Measurements from ENCODE around the gene KCNMB2. TPM values are rescaled to one million over a fixed set of nuclear protein-coding genes. Genes with fewer than 3 reads are reported as not detected.

The KCNMB2 gene
- total RNA-seq, 6 donors from 2014 or later, result 0.51 to 3.0 (median 1.1) TPM; not detected in 3

DNA sequence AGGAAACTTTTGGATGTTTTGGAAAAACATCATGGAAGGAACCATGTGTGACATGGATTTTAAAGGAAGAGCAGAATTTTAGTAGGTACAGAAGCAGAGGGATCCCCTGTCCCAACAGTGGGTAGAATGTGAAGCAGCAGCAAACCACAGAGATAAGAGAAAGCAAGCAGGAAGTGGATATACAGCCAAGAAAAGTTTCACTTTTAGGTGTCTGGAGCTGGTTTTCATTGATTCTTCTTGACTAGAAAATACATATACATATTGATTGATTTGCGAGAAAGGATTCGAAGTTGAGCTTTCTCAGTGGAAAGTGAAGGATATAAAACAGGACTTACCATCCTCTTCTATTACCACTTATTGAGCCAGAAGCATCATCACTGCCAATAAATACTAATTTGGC lies 133.5 kb downstream of the KCNMB2 start:
- Histone ChIP-seq H3K27me3 (no peaks in the 10 kb centered on the region), H3K4me3 (no peak overlapping the region), H3K4me1 (peaks cover 0 to 10% (median 6%) of the 10 kb centered on the region in 4 donors), H3K27ac (no peak overlapping the region), H3K36me3 (no peaks in the 10 kb centered on the region), H3K9me3 (no peaks in the 10 kb centered on the region)
- ATAC-seq (ENCODE audit: low FRiP score in 2 of 2) (no peak), DNase-seq (no peak)
- TF ChIP-seq POLR2A (IDR thresholded peaks at IDR 0.05), result no peak
- no peak for TF ChIP-seq EP300 (IDR thresholded peaks at IDR 0.05)
- TF ChIP-seq, protein P1, sequence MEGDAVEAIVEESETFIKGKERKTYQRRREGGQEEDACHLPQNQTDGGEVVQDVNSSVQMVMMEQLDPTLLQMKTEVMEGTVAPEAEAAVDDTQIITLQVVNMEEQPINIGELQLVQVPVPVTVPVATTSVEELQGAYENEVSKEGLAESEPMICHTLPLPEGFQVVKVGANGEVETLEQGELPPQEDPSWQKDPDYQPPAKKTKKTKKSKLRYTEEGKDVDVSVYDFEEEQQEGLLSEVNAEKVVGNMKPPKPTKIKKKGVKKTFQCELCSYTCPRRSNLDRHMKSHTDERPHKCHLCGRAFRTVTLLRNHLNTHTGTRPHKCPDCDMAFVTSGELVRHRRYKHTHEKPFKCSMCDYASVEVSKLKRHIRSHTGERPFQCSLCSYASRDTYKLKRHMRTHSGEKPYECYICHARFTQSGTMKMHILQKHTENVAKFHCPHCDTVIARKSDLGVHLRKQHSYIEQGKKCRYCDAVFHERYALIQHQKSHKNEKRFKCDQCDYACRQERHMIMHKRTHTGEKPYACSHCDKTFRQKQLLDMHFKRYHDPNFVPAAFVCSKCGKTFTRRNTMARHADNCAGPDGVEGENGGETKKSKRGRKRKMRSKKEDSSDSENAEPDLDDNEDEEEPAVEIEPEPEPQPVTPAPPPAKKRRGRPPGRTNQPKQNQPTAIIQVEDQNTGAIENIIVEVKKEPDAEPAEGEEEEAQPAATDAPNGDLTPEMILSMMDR (IDR thresholded peaks at IDR 0.05), result no peak
- TF ChIP-seq POLR2AphosphoS5 (IDR thresholded peaks at IDR 0.05), result no peak
- 89 to 96% methylated on average over 2 of the region's 2 CpGs for WGBS, 2 donors

- Histone ChIP-seq H3K36me3 (no peaks in the 10 kb centered on the region), H3K27me3 (no peaks in the 10 kb centered on the region), H3K4me3 (no peak overlapping the region), H3K9me3 (no peaks in the 10 kb centered on the region), H3K27ac (no peak overlapping the region), H3K4me1 (peaks cover 0 to 10% (median 6%) of the 10 kb centered on the region in 4 donors)
- ATAC-seq (ENCODE audit: low FRiP score in 2 of 2) (peak in 1 of 2 donors; percentile 9), DNase-seq (no peak)
- no peak for TF ChIP-seq POLR2AphosphoS5 (IDR thresholded peaks at IDR 0.05)
- TF ChIP-seq POLR2A (IDR thresholded peaks at IDR 0.05), result no peak
- no peak for TF ChIP-seq EP300 (IDR thresholded peaks at IDR 0.05)
- TF ChIP-seq, protein P1 (IDR thresholded peaks at IDR 0.05), result no peak
- 35 to 59% methylated on average over 3 of the region's 3 CpGs for WGBS, 2 donors
Observed at GRCh38 chr3:178671377-178671776, 135.1 kb downstream of the KCNMB2 start.

GRCh38 chr3:178671791-178672190 lies 135.6 kb downstream of the KCNMB2 start:
- Histone ChIP-seq H3K27me3 (no peaks in the 10 kb centered on the region), H3K27ac (peak overlapping the region in 1 of 4 donors; percentile 30), H3K36me3 (no peaks in the 10 kb centered on the region), H3K9me3 (no peaks in the 10 kb centered on the region), H3K4me3 (no peak overlapping the region), H3K4me1 (peaks cover 0 to 10% (median 6%) of the 10 kb centered on the region in 4 donors)
- DNase-seq, result peak in 1 of 2 donors; percentile 21
- no peak for TF ChIP-seq POLR2AphosphoS5 (IDR thresholded peaks at IDR 0.05)
- no peak for TF ChIP-seq POLR2A (IDR thresholded peaks at IDR 0.05)
- TF ChIP-seq, protein P1 (IDR thresholded peaks at IDR 0.05), result no peak
- 15 to 25% methylated on average over 1 of the region's 1 CpG for WGBS, 2 donors
- ATAC-seq (ENCODE audit: low FRiP score in 2 of 2), result peak; percentile 58 to 77

DNA sequence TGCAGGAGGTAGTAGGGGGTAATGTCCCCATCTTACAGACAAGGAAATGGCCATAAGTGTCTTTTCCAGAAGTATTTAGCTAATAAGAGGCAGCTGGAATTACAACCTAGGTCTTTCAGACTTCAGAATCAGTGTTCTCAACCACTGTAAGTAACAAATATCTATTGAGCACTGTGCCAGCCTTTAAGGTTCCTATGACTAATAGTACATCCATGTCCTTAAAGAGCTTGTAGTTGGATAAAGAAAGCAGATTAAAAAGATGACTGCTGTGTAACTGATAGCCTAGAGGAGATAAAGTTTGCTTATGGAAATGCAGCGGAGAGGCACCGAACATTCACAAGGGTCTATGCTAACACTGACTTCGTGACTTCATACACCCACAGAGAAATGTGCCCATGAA lies 136.0 kb downstream of the KCNMB2 start:
- H3K27ac ChIP-seq, result peak overlapping the region in 1 of 4 donors; percentile 30
- H3K27me3 ChIP-seq, result no peaks in the 10 kb centered on the region
- ATAC-seq (ENCODE audit: low FRiP score in 2 of 2), result peak in 1 of 2 donors; percentile 17
- no peak overlapping the region for H3K4me3 ChIP-seq
- TF ChIP-seq POLR2A (IDR thresholded peaks at IDR 0.05), result no peak
- no peak for TF ChIP-seq POLR2AphosphoS5 (IDR thresholded peaks at IDR 0.05)
- TF ChIP-seq EP300 (IDR thresholded peaks at IDR 0.05), result no peak
- TF ChIP-seq, protein P1 (IDR thresholded peaks at IDR 0.05), result no peak
- no peaks in the 10 kb centered on the region for H3K36me3 ChIP-seq
- H3K9me3 ChIP-seq, result no peaks in the 10 kb centered on the region
- peaks cover 0 to 10% (median 6%) of the 10 kb centered on the region in 4 donors for H3K4me1 ChIP-seq
- DNase-seq, result no peak
- WGBS, 2 donors, result 88 to 95% methylated on average over 3 of the region's 3 CpGs

DNA sequence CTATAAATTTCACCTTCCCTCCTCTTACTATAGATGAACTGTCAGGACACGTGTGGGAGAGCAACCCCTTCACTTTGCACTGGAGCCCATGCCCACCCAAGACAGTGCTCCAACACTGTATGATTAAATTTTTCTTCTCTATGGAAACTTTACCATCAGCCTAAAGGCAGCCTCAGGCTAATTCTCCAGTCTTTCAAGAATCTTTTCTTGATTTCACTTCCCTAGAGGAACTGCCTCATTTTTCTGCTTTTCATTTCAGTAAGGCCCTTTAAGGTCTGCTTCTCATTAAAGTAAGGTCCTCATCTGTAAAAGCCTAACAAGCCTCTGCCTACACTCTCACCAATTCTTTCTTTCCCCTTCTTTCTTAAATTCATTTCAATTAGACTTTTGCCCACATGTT lies 137.3 kb downstream of the KCNMB2 start:
- Histone ChIP-seq H3K9me3 (no peaks in the 10 kb centered on the region), H3K36me3 (no peaks in the 10 kb centered on the region), H3K4me1 (peaks cover 0 to 10% (median 6%) of the 10 kb centered on the region in 4 donors), H3K4me3 (no peak overlapping the region), H3K27me3 (no peaks in the 10 kb centered on the region), H3K27ac (no peak overlapping the region)
- WGBS, 2 donors, result 75 to 91% methylated on average over 1 of the region's 1 CpG
- ATAC-seq (ENCODE audit: low FRiP score in 2 of 2) (no peak), DNase-seq (no peak)
- TF ChIP-seq POLR2A (IDR thresholded peaks at IDR 0.05), result no peak
- TF ChIP-seq EP300 (IDR thresholded peaks at IDR 0.05), result no peak
- TF ChIP-seq, protein P1 (IDR thresholded peaks at IDR 0.05), result no peak
- TF ChIP-seq POLR2AphosphoS5 (IDR thresholded peaks at IDR 0.05), result no peak

Measured in upper lobe of left lung (tissue), 6 donors.